Measurements from ENCODE around the gene TRIP13. TPM values are rescaled to one million over a fixed set of nuclear protein-coding genes. Genes with fewer than 3 reads are reported as not detected.

The TRIP13 gene
- total and polyA plus RNA-seq, 2 experiments from 2014 or later: 9.2 to 9.4 TPM

DNA sequence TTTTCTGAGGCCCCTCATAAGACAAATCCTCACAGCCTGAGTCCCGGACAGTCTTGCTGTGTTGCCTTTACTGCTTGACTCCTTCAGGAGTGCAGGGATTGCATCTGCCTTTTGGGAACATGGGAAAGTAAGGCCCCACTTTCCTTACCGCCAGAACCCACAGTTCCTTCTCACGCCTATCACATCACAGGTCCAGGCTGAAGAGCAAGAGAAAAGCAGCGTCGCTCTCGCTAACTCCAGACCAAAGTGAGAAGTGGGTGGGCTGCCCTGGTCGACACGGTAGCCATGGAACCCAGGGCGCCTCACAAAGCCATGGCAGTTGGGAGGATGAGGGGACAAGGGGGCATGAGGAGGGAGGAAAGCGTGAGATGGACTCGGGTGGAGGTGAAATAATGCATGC is 34.0 kb upstream of the TRIP13 start:
- DNase-seq (ENCODE audit: low spot score): no peak
- WGBS (ENCODE audit: low lambda C conversion rate, missing lambda C conversion rate): 98% methylated on average over 11 of the region's 11 CpGs
- H2AFZ ChIP-seq: no peak overlapping the region
- no peaks in the 10 kb centered on the region for H3K9me2 ChIP-seq (replicated peaks; ENCODE audit: insufficient read depth)
- no peak overlapping the region for H3K4me3 ChIP-seq
- no peaks in the 10 kb centered on the region for H3K27me3 ChIP-seq
- no peaks in the 10 kb centered on the region for H3K36me3 ChIP-seq (replicated peaks; ENCODE audit: insufficient read depth, low read depth)
- no peaks in the 10 kb centered on the region for H3K79me2 ChIP-seq
- H3K9me3 ChIP-seq (ENCODE audit: low read depth): no peaks in the 10 kb centered on the region
- TF ChIP-seq EZH2phosphoT487 (IDR thresholded peaks at IDR 0.05; ENCODE audit: low read depth, severe bottlenecking, unreplicated experiment) (no peak), EZH2 (IDR thresholded peaks at IDR 0.05; ENCODE audit: borderline replicate concordance) (no peak)
- TF ChIP-seq, protein P1, sequence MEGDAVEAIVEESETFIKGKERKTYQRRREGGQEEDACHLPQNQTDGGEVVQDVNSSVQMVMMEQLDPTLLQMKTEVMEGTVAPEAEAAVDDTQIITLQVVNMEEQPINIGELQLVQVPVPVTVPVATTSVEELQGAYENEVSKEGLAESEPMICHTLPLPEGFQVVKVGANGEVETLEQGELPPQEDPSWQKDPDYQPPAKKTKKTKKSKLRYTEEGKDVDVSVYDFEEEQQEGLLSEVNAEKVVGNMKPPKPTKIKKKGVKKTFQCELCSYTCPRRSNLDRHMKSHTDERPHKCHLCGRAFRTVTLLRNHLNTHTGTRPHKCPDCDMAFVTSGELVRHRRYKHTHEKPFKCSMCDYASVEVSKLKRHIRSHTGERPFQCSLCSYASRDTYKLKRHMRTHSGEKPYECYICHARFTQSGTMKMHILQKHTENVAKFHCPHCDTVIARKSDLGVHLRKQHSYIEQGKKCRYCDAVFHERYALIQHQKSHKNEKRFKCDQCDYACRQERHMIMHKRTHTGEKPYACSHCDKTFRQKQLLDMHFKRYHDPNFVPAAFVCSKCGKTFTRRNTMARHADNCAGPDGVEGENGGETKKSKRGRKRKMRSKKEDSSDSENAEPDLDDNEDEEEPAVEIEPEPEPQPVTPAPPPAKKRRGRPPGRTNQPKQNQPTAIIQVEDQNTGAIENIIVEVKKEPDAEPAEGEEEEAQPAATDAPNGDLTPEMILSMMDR (IDR thresholded peaks at IDR 0.05; ENCODE audit: poor library complexity): no peak
- no peaks in the 10 kb centered on the region for H4K20me1 ChIP-seq (ENCODE audit: insufficient read depth, poor library complexity, severe bottlenecking)
- H3K4me2 ChIP-seq: no peak overlapping the region
- H3K4me1 ChIP-seq (ENCODE audit: insufficient read depth): no peaks in the 10 kb centered on the region
- no peak overlapping the region for H3K27ac ChIP-seq

DNA sequence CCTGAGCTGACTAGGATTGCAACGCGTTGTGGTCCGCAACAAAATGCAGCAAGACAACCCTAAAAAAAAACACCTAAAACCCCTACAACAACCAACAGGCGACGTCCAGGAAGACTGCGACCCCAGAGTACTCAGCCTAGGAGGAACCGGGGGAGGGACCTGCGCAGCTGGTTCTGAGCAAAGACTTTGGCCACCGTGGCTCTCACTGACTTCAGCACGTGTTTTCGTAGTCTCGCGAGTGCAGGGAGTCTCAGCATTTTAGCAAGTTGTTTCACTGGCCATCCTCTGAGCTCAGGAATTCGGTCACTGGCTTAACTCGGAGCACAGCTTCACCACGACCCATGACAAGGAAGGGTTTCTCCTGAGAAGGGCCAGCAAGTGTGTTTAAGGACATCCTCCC is 33.3 kb upstream of the TRIP13 start:
- Histone ChIP-seq H3K36me3 (replicated peaks; ENCODE audit: insufficient read depth, low read depth) (no peaks in the 10 kb centered on the region), H3K4me1 (ENCODE audit: insufficient read depth) (no peaks in the 10 kb centered on the region), H3K27ac (no peak overlapping the region), H3K79me2 (no peaks in the 10 kb centered on the region), H2AFZ (no peak overlapping the region), H3K9me2 (replicated peaks; ENCODE audit: insufficient read depth) (no peaks in the 10 kb centered on the region), H4K20me1 (ENCODE audit: insufficient read depth, poor library complexity, severe bottlenecking) (no peaks in the 10 kb centered on the region), H3K9me3 (ENCODE audit: low read depth) (no peaks in the 10 kb centered on the region), H3K4me3 (no peak overlapping the region), H3K4me2 (no peak overlapping the region), H3K27me3 (no peaks in the 10 kb centered on the region)
- WGBS (ENCODE audit: low lambda C conversion rate, missing lambda C conversion rate): 70% methylated on average over 16 of the region's 16 CpGs
- TF ChIP-seq EZH2phosphoT487 (IDR thresholded peaks at IDR 0.05; ENCODE audit: low read depth, severe bottlenecking, unreplicated experiment): no peak
- TF ChIP-seq, protein P1 (IDR thresholded peaks at IDR 0.05; ENCODE audit: poor library complexity): no peak
- TF ChIP-seq EZH2 (IDR thresholded peaks at IDR 0.05; ENCODE audit: borderline replicate concordance): no peak
- DNase-seq (ENCODE audit: low spot score): no peak

DNA sequence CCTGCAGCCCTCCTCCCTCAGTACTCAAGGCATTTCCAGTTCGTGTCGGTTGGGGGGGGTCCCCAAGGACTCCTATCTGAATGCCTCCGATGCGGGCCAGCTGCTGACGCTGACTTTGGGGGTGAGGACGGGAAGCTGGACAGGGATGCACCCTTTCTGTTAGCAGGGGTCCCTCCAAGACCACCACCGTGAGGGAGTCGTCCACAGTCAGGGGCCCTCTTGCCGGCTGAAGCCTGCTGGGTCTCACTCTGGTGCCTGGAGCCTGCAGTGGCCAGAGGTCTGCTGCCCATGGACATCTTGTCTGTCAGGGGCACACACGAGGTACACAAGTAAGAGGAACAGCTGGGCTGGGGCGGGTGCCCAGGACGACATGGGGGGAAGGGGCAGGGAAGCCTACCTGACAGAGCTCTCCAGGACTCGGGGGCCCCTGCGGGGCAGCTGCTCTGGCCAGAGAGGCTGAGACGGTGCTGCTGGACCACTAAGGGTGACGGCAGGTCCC is 32.8 kb upstream of the TRIP13 start:
- 93% methylated on average over 15 of the region's 16 CpGs for WGBS (ENCODE audit: low lambda C conversion rate, missing lambda C conversion rate)
- no peak for DNase-seq (ENCODE audit: low spot score)
- Histone ChIP-seq H3K4me2 (no peak overlapping the region), H3K27ac (no peak overlapping the region), H3K9me2 (replicated peaks; ENCODE audit: insufficient read depth) (no peaks in the 10 kb centered on the region), H3K9me3 (ENCODE audit: low read depth) (no peaks in the 10 kb centered on the region), H3K36me3 (replicated peaks; ENCODE audit: insufficient read depth, low read depth) (no peaks in the 10 kb centered on the region), H3K79me2 (no peaks in the 10 kb centered on the region), H3K4me3 (no peak overlapping the region), H2AFZ (no peak overlapping the region), H3K27me3 (no peaks in the 10 kb centered on the region), H4K20me1 (ENCODE audit: insufficient read depth, poor library complexity, severe bottlenecking) (no peaks in the 10 kb centered on the region), H3K4me1 (ENCODE audit: insufficient read depth) (no peaks in the 10 kb centered on the region)
- TF ChIP-seq, protein P1 (IDR thresholded peaks at IDR 0.05; ENCODE audit: poor library complexity): no peak
- TF ChIP-seq EZH2phosphoT487 (IDR thresholded peaks at IDR 0.05; ENCODE audit: low read depth, severe bottlenecking, unreplicated experiment): no peak
- TF ChIP-seq EZH2 (IDR thresholded peaks at IDR 0.05; ENCODE audit: borderline replicate concordance): no peak
